Astrocyte (in vitro differentiated cells and primary cell): ENCODE measurements around the gene PARD3B.

Source experiments
- EZH2 ChIP-seq: IDR thresholded peaks from 2 replicates; pipeline ENCODE4 v1.6.1; 2012; ENCODE audit warnings: mild to moderate bottlenecking, low read length, inconsistent platforms; ENCODE audit not compliant: insufficient read depth
- TF ChIP-seq, protein P1 (sequence below): IDR thresholded peaks from 2 replicates; pipeline ENCODE4 v1.5.1; 2011; ENCODE audit warnings: low read depth, mild to moderate bottlenecking, inconsistent platforms, low read length, moderate library complexity; ENCODE audit not compliant: insufficient read depth

DNA sequence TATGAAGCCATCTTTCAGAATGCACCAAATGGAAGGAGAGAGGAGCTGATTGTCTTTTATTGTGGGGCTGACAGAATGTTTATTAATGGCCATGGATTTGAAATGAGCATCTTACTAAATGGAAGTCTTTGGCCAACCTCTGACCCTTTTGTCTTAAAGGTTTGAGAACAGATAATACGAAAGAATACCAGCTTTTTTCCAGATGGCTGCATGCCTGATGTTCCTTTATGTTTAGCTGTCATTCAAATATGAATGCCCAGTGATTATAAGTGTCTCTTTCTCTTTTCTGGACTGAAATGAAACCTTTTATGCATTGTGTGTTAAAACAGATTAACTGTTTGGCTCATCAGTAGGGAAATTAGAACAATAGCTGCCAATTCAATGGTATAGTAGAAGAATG lies 46.0 kb downstream of the PARD3B start:
- TF ChIP-seq, protein P1, sequence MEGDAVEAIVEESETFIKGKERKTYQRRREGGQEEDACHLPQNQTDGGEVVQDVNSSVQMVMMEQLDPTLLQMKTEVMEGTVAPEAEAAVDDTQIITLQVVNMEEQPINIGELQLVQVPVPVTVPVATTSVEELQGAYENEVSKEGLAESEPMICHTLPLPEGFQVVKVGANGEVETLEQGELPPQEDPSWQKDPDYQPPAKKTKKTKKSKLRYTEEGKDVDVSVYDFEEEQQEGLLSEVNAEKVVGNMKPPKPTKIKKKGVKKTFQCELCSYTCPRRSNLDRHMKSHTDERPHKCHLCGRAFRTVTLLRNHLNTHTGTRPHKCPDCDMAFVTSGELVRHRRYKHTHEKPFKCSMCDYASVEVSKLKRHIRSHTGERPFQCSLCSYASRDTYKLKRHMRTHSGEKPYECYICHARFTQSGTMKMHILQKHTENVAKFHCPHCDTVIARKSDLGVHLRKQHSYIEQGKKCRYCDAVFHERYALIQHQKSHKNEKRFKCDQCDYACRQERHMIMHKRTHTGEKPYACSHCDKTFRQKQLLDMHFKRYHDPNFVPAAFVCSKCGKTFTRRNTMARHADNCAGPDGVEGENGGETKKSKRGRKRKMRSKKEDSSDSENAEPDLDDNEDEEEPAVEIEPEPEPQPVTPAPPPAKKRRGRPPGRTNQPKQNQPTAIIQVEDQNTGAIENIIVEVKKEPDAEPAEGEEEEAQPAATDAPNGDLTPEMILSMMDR, result no peak
- no peak for TF ChIP-seq EZH2
